ENCODE data around the gene UMPS. TPM values are rescaled to one million over a fixed set of nuclear protein-coding genes. Genes with fewer than 3 reads are reported as not detected.

UMPS gene
- total and polyA plus RNA-seq, 9 of the 15 experiments (the other 6 are each of a cell fraction or from before 2014, with no cell fraction given): 28.9 to 91.0 (median 45.9) TPM

DNA sequence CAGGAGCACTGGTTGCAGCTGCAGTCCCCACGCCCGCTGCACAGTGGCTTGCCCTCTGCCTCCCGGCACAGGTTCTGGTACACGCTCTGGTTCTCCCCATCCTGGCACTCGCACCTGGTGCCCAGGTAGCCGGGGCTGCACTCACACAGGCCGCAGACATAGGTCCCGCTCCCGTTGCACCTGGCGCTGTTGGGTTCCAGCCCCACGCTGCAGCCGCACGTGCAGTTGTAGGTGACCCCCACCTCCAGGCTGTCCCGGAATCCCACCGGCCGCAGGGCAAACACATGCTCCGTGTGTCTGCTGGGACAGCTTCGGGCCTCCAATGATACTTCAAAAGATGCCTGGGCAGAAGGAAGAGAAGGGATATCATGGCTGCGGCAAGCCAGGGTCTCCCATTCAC, 66.2 kb downstream of the UMPS start (continued):
- TF ChIP-seq YBX1 (IDR thresholded peaks at IDR 0.05): no peak
- TF ChIP-seq STAT5B (CRISPR knock-in tag; IDR thresholded peaks at IDR 0.05): no peak

DNA sequence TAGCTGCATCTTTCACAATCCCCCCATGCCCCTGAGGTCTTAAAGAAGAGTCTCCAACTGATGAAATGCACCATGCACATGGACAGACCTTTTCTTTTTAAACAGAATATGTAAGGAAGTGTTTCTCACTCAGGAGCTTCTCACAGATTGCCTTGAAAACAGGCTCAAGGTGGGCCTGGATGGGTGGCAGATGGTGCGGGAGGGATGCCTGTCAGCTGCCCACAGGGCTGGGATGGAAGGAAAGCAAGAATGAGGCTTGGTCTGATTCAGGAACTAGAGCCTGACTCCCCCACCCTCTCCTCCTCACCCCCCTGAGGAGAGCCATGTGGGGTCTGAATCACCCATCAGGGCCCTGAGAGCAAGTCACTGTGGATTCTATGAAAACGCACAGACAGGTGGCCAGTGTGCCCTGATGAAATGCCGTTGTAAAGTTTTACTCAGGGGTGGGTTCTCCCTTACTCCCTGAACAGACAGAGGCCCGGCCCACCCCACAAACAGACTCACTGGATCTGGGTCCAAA, 67.2 kb downstream of the UMPS start:
- Histone ChIP-seq H4K20me1 (replicated peaks; ENCODE audit: control insufficient read depth, insufficient read depth, low read length) (no peaks in the 10 kb centered on the region), H3K9me1 (ENCODE audit: control insufficient read depth, insufficient read depth, low read length) (no peaks in the 10 kb centered on the region), H3K79me2 (ENCODE audit: control insufficient read depth, insufficient read depth, low read length) (no peaks in the 10 kb centered on the region), H3K9ac (ENCODE audit: insufficient read depth in 1 of 2, low read depth in 2 of 2, low read length in 2 of 2) (no peak overlapping the region), H3K27me3 (ENCODE audit: control insufficient read depth in 2 of 2, insufficient read depth in 2 of 2, low read length in 2 of 2) (no peaks in the 10 kb centered on the region), H3K4me1 (replicated peaks in 1 of 2; ENCODE audit: control insufficient read depth in 2 of 2, insufficient read depth in 2 of 2, low read length in 2 of 2) (peaks cover 0 to 7% of the 10 kb centered on the region in 2 experiments; a peak in 3 of 5 replicates), H3K36me3 (ENCODE audit: control insufficient read depth, insufficient read depth, low read length) (no peaks in the 10 kb centered on the region), H3K27ac (ENCODE audit: extremely low read depth, low read depth, low read length) (no peak overlapping the region), H3K9me3 (replicated peaks; ENCODE audit: control insufficient read depth, insufficient read depth, low read depth, low read length) (no peaks in the 10 kb centered on the region), H2AFZ (ENCODE audit: low read depth, low read length) (no peak overlapping the region), H3K4me3 (no peak overlapping the region), H3K4me2 (ENCODE audit: insufficient read depth, low read length) (no peak overlapping the region)
- in situ Hi-C loops (cut with MboI) (no loop called here), intact Hi-C loops (cut with micrococcal nuclease) (no loop called here)
- 45% methylated on average over 4 of the region's 4 CpGs for WGBS (ENCODE audit: insufficient coverage, low coverage, missing lambda C conversion rate)
- BruUV-seq (replicated peaks): no TSS peak
- POLR2A ChIA-PET: interaction anchor here (0.6 to 1.4 kb wide), 2 partner anchors 11 to 14 kb away, joined by 3 to 4 read pairs; no protein-coding TSS in a partner anchor
- DNase-seq (ENCODE audit: extremely low read depth in 1 of 4, low spot score in 3 of 4): no peak
- FAIRE-seq: no peak
- CTCF ChIA-PET (ENCODE audit: low intra/inter-chr PET ratio): no interaction called here
- no peak for TF ChIP-seq CSDE1 (IDR thresholded peaks at IDR 0.05)
- TF ChIP-seq MAFF (IDR thresholded peaks at IDR 0.05; ENCODE audit: low read length): no peak
- no peak for TF ChIP-seq KLF6 (CRISPR knock-in tag; IDR thresholded peaks at IDR 0.05; ENCODE audit: borderline replicate concordance)
- no peak for ATAC-seq

MicroRNAs encoded within 50 kb of the gene (microRNA counts, 767-probe panel; counts per million panel counts)
- not detected for microRNA hsa-miR-544b

Small RNAs within 50 kb of the gene (microRNA-seq; reads per million reads assigned to microRNA genes)
- not detected for gene MIR544B (ENCODE audit: borderline microRNAs expressed)

Small RNAs within 50 kb of the gene (small RNA-seq; reads per million reads assigned to genes)
- gene MIR544B: not detected

Other genes starting within 250 kb of the UMPS start
- 16.2 and 23.0 TPM in 2 replicates for gene ITGB5, start 156.9 kb downstream of the UMPS start, total RNA-seq (2014; rRNA removed)
- gene ITGB5, start 156.9 kb downstream of the UMPS start, total RNA-seq (2014; rRNA removed; fragmentation: Illumina TruSeq; extraction: Trizol): 5.0 and 7.3 TPM in 2 replicates
- gene ITGB5, start 156.9 kb downstream of the UMPS start, total RNA-seq (2015; rRNA removed; fragmentation: Illumina TruSeq; extraction: Trizol): 2.1 and 2.6 TPM in 2 replicates
- 17.3 and 23.4 TPM in 2 replicates for gene ITGB5, start 156.9 kb downstream of the UMPS start, total RNA-seq (2021)
- 32.7 and 46.8 TPM in 2 replicates for gene ITGB5, start 156.9 kb downstream of the UMPS start, polyA plus RNA-seq (2011; rRNA removed)
- gene ITGB5, start 156.9 kb downstream of the UMPS start, polyA plus RNA-seq (2014; fragmentation: Illumina TruSeq; extraction: Trizol): 9.9 and 13.4 TPM in 2 replicates
- 1 to 10 TPM; 1.7 to 2.3 TPM for gene ITGB5, start 156.9 kb downstream of the UMPS start, polyA plus RNA-seq (2014; fragmentation: Nextera tagmentation; extraction: Ambion mirVana)
- 13.6 and 16.4 TPM in 2 replicates for gene ITGB5, start 156.9 kb downstream of the UMPS start, polyA plus RNA-seq (2014; rRNA removed)
- not detected in 2 replicates for gene MUC13, start 204.3 kb downstream of the UMPS start, total RNA-seq (2014; rRNA removed)
- gene MUC13, start 204.3 kb downstream of the UMPS start, total RNA-seq (2014; rRNA removed; fragmentation: Illumina TruSeq; extraction: Trizol): not detected in 2 replicates
- gene MUC13, start 204.3 kb downstream of the UMPS start, total RNA-seq (2015; rRNA removed; fragmentation: Illumina TruSeq; extraction: Trizol): not detected in 2 replicates
- gene MUC13, start 204.3 kb downstream of the UMPS start, total RNA-seq (2021): 0.09 TPM in 2 replicates
- not detected in 2 replicates for gene MUC13, start 204.3 kb downstream of the UMPS start, polyA plus RNA-seq (2011; rRNA removed)
- gene MUC13, start 204.3 kb downstream of the UMPS start, polyA plus RNA-seq (2014; fragmentation: Illumina TruSeq; extraction: Trizol): not detected in 2 replicates
- gene MUC13, start 204.3 kb downstream of the UMPS start, polyA plus RNA-seq (2014; fragmentation: Nextera tagmentation; extraction: Ambion mirVana): not detected
- gene MUC13, start 204.3 kb downstream of the UMPS start, polyA plus RNA-seq (2014; rRNA removed): not detected in 2 replicates